DOHH2 (cell line): ENCODE measurements around the gene PDE11A.

Experiments used
- H3F3A ChIP-seq: fragments of 200-600 bp; sonication (generic), shearing (Covaris generic); 2 replicates; pipeline ENCODE4 v1.6.0; 2016; ENCODE audit warnings: antibody characterized with exemption, mild to moderate bottlenecking; ENCODE audit not compliant: control insufficient read depth, insufficient read depth
- H3K27ac ChIP-seq: fragments of 200-600 bp; sonication (generic); 2 replicates; pipeline ENCODE4 v1.5.1; 2014; ENCODE audit warnings: low read depth, mild to moderate bottlenecking, low read length, moderate library complexity
- H3K27me3 ChIP-seq: fragments of 200-600 bp; sonication (generic); 2 replicates; pipeline ENCODE4 v1.6.1; 2014; ENCODE audit warnings: mild to moderate bottlenecking, low read length, mixed read lengths; ENCODE audit not compliant: control insufficient read depth
- H3K36me3 ChIP-seq: fragments of 200-600 bp; sonication (generic); 2 replicates; pipeline ENCODE4 v1.6.1; 2014; ENCODE audit warnings: mild to moderate bottlenecking, low read length, moderate library complexity, mixed read lengths; ENCODE audit not compliant: control insufficient read depth
- H3K4me1 ChIP-seq: fragments of 200-600 bp; sonication (generic); 2 replicates; pipeline ENCODE4 v1.6.1; 2014; ENCODE audit warnings: mild to moderate bottlenecking, low read length, mixed read lengths; ENCODE audit not compliant: control insufficient read depth
- H3K4me2 ChIP-seq: fragments of 200-600 bp; sonication (generic); 2 replicates; pipeline ENCODE4 v1.6.0; 2014; ENCODE audit warnings: mild to moderate bottlenecking, low read length, moderate library complexity
- H3K4me3 ChIP-seq: fragments of 200-600 bp; sonication (generic); 2 replicates; pipeline ENCODE4 v1.5.1; 2014; ENCODE audit warnings: mild to moderate bottlenecking, low read length, mixed read lengths
- H3K79me2 ChIP-seq: fragments of 200-600 bp; sonication (generic); 2 replicates; pipeline ENCODE4 v1.6.1; 2014; ENCODE audit warnings: mild to moderate bottlenecking, low read length, mixed read lengths; ENCODE audit not compliant: control insufficient read depth
- H3K9me2 ChIP-seq: fragments of 200-600 bp; sonication (generic); replicated peaks from 2 replicates; pipeline ENCODE4 v1.6.1; 2014; ENCODE audit warnings: mild to moderate bottlenecking, low read length, mixed read lengths; ENCODE audit not compliant: control insufficient read depth
- H3K9me3 ChIP-seq: fragments of 200-600 bp; sonication (generic); 2 replicates; pipeline ENCODE4 v1.6.1; 2014; ENCODE audit warnings: antibody characterized with exemption, low read length, mixed read lengths; ENCODE audit not compliant: control insufficient read depth, insufficient read depth
- H4K20me1 ChIP-seq: fragments of 200-600 bp; sonication (generic); 2 replicates; pipeline ENCODE4 v1.6.0; 2014; ENCODE audit warnings: low read depth, mild to moderate bottlenecking, antibody characterized with exemption, low read length, moderate library complexity; ENCODE audit not compliant: control insufficient read depth, insufficient read depth
- CTCF ChIP-seq: fragments of 200-600 bp; sonication (generic); IDR thresholded peaks from one replicate; pipeline ENCODE4 v1.5.1; 2014; ENCODE audit warnings: antibody characterized with exemption, mild to moderate bottlenecking, low read depth, low read length; ENCODE audit not compliant: poor library complexity, severe bottlenecking
- EZH2phosphoT487 ChIP-seq: fragments of 200-600 bp; sonication (generic); IDR thresholded peaks from 2 replicates; pipeline ENCODE4 v1.6.1; 2017; ENCODE audit warnings: borderline replicate concordance, mild to moderate bottlenecking, antibody characterized with exemption, low read length, moderate library complexity, mixed read lengths

Gene PDE11A

GRCh38 chr2:177673602-177674595 is 398.7 kb downstream of the PDE11A start:
- Histone ChIP-seq H3K4me3 (no peak overlapping the region), H3K27ac (no peak overlapping the region), H3K9me3 (no peaks in the 10 kb centered on the region), H3K36me3 (no peaks in the 10 kb centered on the region), H3K4me1 (no peaks in the 10 kb centered on the region), H3F3A (no peaks in the 10 kb centered on the region), H3K4me2 (no peak overlapping the region), H3K9me2 (no peaks in the 10 kb centered on the region), H3K27me3 (peaks cover 10% of the 10 kb centered on the region), H3K79me2 (no peaks in the 10 kb centered on the region), H4K20me1 (no peaks in the 10 kb centered on the region)
- TF ChIP-seq EZH2phosphoT487 (no peak), CTCF (no peak)

GRCh38 chr2:177671662-177672061 is 400.9 kb downstream of the PDE11A start:
- Histone ChIP-seq H3K9me3 (no peaks in the 10 kb centered on the region), H3K27ac (no peak overlapping the region), H3K4me1 (no peaks in the 10 kb centered on the region), H3K36me3 (no peaks in the 10 kb centered on the region), H3K4me2 (no peak overlapping the region), H3K4me3 (no peak overlapping the region), H3K79me2 (no peaks in the 10 kb centered on the region), H3K9me2 (no peaks in the 10 kb centered on the region), H3K27me3 (peaks cover 2% of the 10 kb centered on the region; the same call in 1 of the 2 replicates), H3F3A (no peaks in the 10 kb centered on the region), H4K20me1 (no peaks in the 10 kb centered on the region)
- TF ChIP-seq EZH2phosphoT487 (no peak), CTCF (no peak)

- no peak overlapping the region for H3K27ac ChIP-seq
- no peak overlapping the region for H3K4me2 ChIP-seq
- no peaks in the 10 kb centered on the region for H3K27me3 ChIP-seq
Observed at GRCh38 chr2:177670791-177671535, 401.6 kb downstream of the PDE11A start.

More at GRCh38 chr2:177670791-177671535, 401.6 kb downstream of the PDE11A start:
- H3K36me3 ChIP-seq: no peaks in the 10 kb centered on the region
- H3K4me1 ChIP-seq: no peaks in the 10 kb centered on the region
- TF ChIP-seq EZH2phosphoT487 (no peak), CTCF (no peak)
- H4K20me1 ChIP-seq: no peaks in the 10 kb centered on the region
- no peaks in the 10 kb centered on the region for H3F3A ChIP-seq
- H3K9me3 ChIP-seq: no peaks in the 10 kb centered on the region
- H3K9me2 ChIP-seq: no peaks in the 10 kb centered on the region
- H3K79me2 ChIP-seq: no peaks in the 10 kb centered on the region
- H3K4me3 ChIP-seq: no peak overlapping the region
